ENCODE results near the gene SURF1.

- no peak for TF ChIP-seq POLR2A (IDR thresholded peaks at IDR 0.05; ENCODE audit: low read length)
- TF ChIP-seq GATA1 (IDR thresholded peaks at IDR 0.05; ENCODE audit: low read depth, low read length) = no peak
Observed at GRCh38 chr9:133305731-133306130, 50.6 kb downstream of the SURF1 start.
